NCI-H2227 treated with DMSO at 0.1 percent for 48 hours (cell line): ENCODE results near the gene PSAP.
A peak's percentile ranks its signal among the peaks of the same experiment; 100 is the strongest.
"Not testable (repeated sequence)": the region's sequence is repeated elsewhere in the genome, so short reads cannot be mapped to it uniquely, and the experiment has no call there.

Experiments
- DNase-seq: peaks from one replicate; lab custom pipeline; 2025; lab: John Stamatoyannopoulos, UW

The PSAP gene

GRCh38 chr10:71873582-71874211, 22.6 kb upstream of the PSAP start:
- DNase-seq: no peak

DNA sequence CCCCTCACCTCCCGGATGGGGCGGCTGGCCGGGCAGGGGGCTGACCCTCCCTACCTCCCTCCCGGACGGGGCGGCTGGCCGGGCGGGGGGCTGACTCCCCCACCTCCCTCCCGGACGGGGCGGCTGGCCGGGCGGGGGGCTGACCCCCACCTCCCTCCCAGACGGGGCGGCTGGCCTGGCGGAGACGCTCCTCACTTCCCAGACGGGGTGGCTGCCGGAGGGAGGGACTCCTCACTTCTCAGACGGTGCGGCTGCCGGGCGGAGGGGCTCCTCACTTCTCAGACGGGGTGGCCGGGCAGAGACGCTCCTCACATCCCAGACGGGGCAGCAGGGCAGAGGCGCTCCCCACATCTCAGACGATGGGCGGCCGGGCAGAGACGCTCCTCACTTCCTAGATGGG, 18.6 kb upstream of the PSAP start:
- DNase-seq: not testable (repeated sequence)

DNA sequence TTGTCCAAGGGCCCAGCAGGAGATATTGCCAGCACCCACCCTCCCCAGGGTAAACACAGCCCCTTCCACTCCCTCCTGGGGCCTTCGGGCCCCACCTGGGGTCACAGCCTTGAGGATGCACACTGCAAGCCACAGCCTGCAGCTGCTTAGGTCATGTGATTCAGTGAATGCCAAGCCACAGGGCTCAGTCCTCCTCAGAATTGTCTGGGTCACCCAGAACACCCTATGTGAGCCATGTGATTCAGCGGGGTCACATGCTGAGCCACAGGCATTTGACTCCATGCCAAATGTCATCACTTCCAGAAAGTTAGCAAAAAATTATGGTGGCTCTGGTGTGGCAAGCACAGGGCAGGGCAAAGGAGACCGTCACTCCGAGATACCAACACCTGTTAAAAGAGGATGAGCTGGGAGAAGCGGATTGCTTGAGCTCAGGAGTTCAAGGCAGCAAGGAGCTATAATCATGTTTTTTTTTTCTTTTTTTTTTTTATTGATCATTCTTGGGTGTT, 17.2 kb upstream of the PSAP start:
- no peak for DNase-seq

- DNase-seq: no peak
These were observed 14.6 kb upstream of the PSAP start for GRCh38 chr10:71865561-71866041.

DNA sequence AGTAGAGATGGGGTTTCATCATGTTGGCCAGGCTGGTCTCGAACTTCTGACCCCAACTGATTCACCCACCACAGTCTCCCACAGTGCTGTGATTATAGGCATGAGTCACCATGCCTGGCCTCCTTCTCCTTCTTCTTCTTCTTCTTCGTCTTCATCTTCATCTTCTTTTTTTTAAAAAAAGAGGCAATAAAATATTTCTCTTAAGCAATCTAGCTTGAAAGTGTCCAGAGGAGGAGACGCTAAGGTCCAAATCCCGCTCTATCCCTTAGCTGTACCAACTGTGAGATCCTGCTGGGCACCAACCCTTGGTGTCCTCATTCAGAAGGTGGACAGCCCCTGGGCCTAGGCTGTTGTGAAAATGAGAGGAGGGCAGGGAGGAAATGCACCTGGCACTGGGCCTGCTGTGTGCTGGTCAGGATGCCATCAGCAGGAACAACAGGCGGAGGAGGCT, 13.9 kb upstream of the PSAP start:
- no peak for DNase-seq

DNA sequence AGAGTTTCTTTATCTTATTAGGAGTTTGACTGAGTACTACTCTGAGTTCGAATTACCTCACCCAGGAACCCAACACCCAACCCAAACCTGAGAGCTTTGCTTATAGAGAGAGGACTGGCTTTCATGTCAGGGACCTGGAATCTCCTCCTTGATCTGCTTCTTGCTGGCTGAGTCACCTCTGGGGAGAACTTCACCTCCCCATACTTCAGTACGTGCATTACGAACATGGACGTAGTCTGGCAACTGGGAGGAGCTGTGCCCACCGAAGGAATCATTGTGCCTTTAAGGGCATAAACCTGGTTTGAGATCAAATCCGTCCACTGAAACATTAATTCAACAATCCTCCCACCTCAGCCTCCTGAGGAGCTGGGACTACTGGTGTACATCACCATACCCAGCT, 12.2 kb upstream of the PSAP start:
- DNase-seq: no peak

DNA sequence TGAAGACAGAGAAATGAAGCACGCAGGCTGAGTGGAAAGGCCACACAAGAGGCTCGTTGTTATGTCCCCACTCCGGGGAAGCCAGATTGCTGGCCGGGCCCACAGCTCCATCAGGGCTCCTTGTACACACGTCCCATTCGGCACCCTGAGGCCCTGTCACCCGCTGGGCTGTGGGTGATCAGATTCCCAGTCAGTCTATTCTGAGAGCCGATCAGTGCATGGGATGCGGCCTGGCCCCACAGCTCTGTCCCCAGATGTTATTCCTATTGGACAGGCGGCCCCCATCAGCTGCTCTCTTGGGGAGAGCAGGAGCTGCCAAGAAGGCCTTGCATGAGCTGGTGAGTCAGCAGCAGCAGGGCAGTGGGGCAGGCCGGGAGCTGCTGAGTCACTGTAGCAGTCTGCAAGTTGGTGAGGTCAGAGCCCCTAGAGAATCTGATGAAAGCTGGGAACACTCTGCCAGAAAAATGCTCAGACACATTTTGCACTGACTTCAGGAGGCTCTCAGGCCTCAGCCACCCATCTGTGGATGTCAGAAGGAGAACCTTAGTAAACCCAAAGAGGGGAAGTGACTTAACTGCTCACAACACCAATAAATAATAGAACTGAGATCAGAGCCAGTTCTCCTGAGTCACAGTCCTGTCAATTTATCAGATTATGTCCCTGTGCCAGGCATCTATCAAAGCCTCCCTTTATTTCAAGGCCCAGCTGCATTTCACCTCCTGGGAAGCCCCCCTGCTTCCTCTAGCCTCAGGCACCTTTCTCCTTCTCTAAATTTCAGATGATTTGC, 9.4 kb upstream of the PSAP start:
- DNase-seq: peak; percentile 13

GRCh38 chr10:71857934-71858890, 7.2 kb upstream of the PSAP start:
- no peak for DNase-seq

- DNase-seq: no peak
These were observed 5.6 kb upstream of the PSAP start for GRCh38 chr10:71856619-71857018.

DNA sequence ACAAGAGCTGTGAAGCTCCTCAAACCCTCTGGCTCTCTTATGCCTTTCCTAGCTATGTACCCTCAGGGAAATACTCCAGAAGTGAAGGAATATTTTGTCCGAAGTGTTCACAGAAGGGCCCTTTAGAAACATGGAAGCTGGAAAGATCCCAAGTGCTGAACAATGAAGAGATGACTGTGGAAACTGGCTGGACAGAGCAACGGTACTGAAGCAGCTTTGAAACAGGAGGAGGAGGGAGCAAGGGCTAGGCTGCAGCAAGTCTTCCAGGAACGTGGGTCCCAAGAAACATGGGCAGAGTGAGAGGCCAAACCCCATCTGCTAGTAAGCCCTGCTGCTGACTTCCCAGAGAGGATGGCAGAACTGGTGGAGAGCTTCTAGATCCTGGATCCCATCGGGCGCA, 3.0 kb upstream of the PSAP start:
- DNase-seq: no peak

- no peak for DNase-seq
These were observed 1.4 kb upstream of the PSAP start for GRCh38 chr10:71852355-71852937.

DNA sequence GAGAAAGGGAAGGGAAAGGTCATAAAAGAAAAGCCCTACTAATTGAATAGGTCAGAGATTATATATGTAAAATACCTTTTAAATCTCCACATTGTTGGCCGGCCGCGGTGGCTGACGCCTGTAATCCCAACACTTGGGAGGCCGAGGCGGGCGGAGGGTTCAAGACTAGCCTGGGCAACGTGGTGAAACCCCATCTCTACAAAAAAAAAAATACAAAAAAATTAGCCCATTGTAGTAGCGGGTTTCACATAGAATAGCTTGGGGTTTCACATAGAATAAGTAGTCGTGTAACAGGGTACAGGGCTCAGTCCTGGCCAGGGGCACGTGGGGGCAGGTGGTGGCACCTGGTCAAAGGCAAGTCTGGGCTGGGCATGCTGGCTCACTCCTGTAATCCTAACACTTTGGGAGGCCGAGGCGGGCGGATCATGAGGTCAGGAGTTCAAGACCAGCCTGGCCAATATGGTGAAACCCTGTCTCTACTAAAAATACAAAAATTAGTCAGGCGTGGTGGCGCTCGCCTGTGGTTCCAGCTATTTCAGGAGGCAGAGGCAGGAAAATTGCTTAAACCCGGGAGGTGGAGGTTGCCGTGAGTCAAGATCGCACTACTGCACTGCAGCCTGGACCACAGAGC, 529 bp upstream of the PSAP start:
- not testable (repeated sequence) for DNase-seq

GRCh38 chr10:71850021-71850742, 869 bp downstream of the PSAP start:
- DNase-seq: no peak

GRCh38 chr10:71849461-71849908, 1.6 kb downstream of the PSAP start:
- DNase-seq: no peak

DNA sequence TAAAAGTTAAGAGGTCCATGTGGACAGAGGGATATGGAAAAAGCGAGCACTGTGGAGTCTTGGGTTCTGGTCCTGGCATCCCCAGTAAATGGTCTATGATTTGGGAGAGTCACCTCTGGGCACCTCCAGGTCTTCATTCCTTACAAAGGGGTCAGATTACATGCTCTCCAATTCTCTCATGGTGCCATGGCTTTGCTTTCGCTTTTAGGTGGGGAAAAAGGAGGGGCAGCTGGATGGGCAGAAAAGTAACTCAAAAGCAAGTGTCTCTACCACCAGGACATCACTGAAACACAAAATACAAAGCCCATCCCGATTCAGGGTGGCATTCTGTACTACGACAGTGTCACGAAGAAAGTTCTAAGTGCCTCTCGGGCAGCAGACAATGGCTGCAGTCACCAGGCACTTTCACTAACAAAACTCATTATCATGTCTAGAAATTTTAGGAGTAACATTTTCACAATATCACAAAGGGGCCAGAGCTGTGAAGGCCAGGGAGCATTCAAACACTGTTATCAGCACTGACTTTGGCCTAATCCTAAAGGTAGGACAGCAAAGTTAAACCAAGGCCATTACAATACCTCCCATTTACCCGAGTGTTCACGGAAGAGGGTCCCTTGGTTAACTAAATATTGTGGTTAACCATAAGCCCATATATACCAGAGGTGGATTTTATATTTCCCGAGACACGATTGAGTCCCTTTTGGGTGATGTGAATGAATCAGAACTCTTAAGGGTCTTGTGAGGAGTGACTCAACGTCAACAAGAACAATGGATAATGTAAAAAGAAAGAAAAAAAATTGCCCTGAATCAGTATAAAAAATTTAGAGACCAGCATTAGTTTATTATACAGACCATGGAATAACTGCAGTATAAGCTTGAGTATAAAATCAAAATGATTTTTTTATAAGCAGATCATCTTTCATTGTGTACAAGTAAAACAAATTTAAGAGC, 2.5 kb downstream of the PSAP start:
- no peak for DNase-seq

GRCh38 chr10:71847418-71847817, 3.6 kb downstream of the PSAP start:
- no peak for DNase-seq

DNA sequence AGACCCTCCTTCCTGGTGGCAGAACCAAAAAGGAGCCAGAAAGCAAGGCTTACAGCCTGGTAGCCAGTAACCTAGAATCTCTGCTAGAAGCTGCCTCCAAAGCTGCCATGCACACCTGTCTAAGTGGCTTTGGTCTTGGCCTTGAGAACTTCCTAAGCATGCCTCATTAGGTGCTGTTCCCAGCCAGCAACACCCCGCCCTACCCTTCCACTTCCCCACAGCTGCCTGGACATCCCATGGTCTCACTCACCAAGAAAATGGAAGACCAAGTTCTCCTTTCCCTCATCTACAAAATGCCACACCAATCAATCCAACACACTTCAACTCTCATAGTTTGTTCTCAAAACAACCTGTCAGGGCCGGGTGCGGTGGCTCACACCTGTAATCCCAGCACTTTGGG, 4.2 kb downstream of the PSAP start:
- DNase-seq: no peak

DNA sequence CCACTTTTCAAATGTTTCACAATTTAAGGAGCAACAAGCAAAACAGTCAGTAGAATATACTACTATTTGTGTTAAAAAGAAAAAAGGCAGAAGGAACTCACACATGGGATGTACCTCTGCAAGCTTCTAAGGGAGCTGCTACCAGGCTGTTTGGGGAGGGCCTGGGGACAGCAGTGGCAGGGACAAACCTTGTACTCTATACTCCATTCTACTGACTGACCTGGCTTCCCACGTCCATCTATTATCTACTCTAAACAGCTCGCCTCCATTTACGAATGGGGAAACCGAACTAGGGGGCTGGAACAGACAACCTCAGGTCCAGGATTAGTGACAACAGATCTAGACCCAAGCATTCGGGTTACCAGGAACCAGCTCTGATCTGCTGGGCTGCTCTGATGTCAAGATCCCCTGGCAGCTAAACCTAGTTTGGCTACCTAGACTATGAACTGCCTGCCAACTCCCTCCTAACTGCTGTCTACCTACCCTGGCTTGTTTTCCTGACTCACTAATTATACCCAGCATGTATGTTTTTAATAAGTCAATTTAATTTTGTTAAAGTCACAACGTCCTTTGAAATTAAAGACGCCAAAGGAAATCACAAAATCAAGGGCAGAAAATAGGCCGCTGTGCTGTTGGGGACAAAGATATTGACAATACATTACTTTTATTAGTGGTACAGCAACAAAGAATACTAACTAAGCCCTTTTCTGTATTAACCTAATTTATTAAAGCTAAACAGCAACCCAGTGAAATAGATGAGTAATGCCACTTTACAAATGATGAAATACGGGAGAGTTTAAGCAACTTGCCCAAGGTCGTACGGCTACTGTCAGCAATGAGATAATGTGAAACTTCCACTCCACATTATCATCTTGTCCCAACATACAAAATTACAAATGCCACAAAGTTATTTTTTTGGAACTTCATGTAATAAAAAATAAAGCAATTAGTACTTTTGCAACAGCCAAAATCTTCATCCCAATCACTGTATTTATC, 5.3 kb downstream of the PSAP start:
- no peak for DNase-seq
